Measurements from ENCODE around the gene ALOX12.

The ALOX12 gene

DNA sequence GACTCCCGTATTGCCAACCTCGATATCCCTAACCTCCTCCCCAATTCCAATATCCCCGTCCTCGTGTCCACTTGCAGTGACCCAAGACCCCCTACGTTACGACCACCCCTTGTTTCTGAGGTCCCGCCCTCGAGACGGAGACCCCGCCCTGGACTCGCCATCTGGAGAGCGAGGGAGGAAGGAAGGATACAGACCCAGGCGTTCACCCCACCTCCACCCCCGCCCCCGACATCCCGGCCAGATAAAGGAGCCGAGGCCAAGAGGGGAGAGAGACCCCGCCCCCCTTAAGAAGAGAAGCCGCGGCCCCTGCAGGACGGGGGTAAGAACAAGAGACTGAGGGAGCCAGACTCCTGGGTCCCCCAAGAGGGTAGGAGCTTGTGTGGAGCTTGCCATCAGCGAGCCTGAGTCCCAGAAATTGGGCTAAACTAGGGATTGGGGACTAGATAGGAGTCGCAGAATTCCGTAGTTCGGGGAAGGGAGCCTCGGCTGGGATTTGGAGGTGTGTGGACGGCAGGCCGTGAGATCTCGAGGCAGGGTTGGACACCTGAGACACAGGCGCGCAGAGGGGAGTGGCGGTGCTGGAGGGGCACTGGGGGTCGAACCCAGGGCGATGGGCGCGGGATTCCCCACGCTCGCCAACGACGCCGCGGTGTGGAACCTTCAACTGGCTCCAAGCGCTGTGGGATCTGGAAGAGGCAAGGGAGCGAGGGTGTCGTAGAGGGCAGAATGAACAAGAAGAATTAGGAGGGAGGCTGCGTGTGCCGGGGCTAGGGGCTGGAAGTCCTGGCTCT is 27.1 kb downstream of the ALOX12 start, which contains the start of gene BCL6B:
TSS of gene BCL6B (plus strand) at position 270 of the 791 bp plus-strand sequence. CDS start 622 bp downstream, outside the sequence.
- no peak for DNase-seq (ENCODE audit: low read depth)
- peak within 1 kb of the TSS; percentile 32 for H3K4me3 ChIP-seq (ENCODE audit: low read depth, low read length)
- TF ChIP-seq, protein P1, sequence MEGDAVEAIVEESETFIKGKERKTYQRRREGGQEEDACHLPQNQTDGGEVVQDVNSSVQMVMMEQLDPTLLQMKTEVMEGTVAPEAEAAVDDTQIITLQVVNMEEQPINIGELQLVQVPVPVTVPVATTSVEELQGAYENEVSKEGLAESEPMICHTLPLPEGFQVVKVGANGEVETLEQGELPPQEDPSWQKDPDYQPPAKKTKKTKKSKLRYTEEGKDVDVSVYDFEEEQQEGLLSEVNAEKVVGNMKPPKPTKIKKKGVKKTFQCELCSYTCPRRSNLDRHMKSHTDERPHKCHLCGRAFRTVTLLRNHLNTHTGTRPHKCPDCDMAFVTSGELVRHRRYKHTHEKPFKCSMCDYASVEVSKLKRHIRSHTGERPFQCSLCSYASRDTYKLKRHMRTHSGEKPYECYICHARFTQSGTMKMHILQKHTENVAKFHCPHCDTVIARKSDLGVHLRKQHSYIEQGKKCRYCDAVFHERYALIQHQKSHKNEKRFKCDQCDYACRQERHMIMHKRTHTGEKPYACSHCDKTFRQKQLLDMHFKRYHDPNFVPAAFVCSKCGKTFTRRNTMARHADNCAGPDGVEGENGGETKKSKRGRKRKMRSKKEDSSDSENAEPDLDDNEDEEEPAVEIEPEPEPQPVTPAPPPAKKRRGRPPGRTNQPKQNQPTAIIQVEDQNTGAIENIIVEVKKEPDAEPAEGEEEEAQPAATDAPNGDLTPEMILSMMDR (IDR thresholded peaks at IDR 0.05; ENCODE audit: control insufficient read depth, extremely low read depth, insufficient read depth) = no peak

DNA sequence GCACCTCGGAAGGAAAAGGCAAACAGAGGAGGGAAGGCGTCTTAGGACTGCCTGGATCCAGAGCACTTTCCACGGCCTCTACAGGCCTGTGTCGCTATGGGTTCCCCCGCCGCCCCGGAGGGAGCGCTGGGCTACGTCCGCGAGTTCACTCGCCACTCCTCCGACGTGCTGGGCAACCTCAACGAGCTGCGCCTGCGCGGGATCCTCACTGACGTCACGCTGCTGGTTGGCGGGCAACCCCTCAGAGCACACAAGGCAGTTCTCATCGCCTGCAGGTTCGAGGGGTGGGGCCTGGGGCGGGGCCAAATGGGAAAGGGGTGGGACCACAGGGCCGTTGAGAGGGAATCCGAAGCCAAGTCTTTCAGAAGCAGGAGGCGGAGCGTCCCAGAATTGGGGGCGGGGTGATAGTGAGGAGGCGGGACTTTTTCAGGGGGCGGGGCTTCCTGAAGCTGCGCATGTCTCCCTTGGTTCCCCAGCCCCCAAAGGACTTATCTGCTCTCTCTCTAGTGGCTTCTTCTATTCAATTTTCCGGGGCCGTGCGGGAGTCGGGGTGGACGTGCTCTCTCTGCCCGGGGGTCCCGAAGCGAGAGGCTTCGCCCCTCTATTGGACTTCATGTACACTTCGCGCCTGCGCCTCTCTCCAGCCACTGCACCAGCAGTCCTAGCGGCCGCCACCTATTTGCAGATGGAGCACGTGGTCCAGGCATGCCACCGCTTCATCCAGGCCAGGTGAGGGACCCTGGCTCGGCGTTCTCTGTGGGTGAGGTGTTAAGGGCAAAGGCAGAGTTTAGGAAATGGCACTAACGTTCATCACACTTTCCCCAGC is 27.9 kb downstream of the ALOX12 start:
- no peak overlapping the region for H3K4me3 ChIP-seq (ENCODE audit: low read depth, low read length)
- TF ChIP-seq, protein P1 (IDR thresholded peaks at IDR 0.05; ENCODE audit: control insufficient read depth, extremely low read depth, insufficient read depth) = no peak
- no peak for DNase-seq (ENCODE audit: low read depth)

DNA sequence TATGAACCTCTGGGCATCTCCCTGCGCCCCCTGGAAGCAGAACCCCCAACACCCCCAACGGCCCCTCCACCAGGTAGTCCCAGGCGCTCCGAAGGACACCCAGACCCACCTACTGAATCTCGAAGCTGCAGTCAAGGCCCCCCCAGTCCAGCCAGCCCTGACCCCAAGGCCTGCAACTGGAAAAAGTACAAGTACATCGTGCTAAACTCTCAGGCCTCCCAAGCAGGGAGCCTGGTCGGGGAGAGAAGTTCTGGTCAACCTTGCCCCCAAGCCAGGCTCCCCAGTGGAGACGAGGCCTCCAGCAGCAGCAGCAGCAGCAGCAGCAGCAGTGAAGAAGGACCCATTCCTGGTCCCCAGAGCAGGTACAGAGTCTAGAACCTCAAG is 28.5 kb downstream of the ALOX12 start:
- H3K4me3 ChIP-seq (ENCODE audit: low read depth, low read length) = no peak overlapping the region

DNA sequence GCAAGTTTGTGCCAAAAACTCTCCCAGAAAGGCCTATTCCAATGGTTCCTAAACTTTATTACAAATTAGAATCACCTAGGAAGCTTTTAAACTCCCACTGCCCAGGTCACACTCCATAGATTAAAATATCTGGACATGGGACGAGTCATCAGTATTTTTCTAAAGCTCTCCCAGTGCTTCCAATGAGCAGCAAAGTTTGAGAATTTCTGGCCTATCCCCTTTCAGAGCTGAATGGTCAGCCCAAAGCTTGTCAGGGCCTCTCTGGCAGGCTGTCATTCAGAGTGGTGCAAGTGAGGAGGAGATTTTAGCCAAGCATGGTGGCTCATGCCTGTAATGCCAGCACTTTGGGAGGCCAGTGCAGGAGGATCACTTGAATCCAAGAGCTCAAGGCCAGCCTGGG is 29.4 kb downstream of the ALOX12 start:
- no peak for DNase-seq (ENCODE audit: low read depth)
- TF ChIP-seq, protein P1 (IDR thresholded peaks at IDR 0.05; ENCODE audit: control insufficient read depth, extremely low read depth, insufficient read depth) = no peak
- no peak overlapping the region for H3K4me3 ChIP-seq (ENCODE audit: low read depth, low read length)

More for the DNA sequence above, 28.5 kb downstream of the ALOX12 start:
- no peak for DNase-seq (ENCODE audit: low read depth)
- TF ChIP-seq, protein P1 (IDR thresholded peaks at IDR 0.05; ENCODE audit: control insufficient read depth, extremely low read depth, insufficient read depth) = no peak

DNA sequence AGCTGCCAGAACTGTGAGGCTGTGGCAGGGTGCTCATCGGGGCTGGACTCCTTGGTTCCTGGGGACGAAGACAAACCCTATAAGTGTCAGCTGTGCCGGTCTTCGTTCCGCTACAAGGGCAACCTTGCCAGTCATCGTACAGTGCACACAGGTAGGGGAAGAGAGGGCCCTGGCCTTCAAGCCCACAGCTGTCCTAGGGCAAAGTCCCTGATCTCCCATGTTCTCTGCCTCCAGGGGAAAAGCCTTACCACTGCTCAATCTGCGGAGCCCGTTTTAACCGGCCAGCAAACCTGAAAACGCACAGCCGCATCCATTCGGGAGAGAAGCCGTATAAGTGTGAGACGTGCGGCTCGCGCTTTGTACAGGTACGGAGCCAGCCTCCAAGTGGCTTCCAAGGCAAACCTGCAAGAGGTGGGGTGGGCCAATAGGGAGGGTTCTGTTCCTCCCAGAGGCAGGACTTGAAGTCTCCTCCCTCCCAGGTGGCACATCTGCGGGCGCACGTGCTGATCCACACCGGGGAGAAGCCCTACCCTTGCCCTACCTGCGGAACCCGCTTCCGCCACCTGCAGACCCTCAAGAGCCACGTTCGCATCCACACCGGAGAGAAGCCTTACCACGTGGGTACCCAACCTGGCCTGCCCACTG is 30.7 kb downstream of the ALOX12 start:
- DNase-seq (ENCODE audit: low read depth) = no peak
- no peak overlapping the region for H3K4me3 ChIP-seq (ENCODE audit: low read depth, low read length)
- TF ChIP-seq, protein P1 (IDR thresholded peaks at IDR 0.05; ENCODE audit: control insufficient read depth, extremely low read depth, insufficient read depth) = no peak

DNA sequence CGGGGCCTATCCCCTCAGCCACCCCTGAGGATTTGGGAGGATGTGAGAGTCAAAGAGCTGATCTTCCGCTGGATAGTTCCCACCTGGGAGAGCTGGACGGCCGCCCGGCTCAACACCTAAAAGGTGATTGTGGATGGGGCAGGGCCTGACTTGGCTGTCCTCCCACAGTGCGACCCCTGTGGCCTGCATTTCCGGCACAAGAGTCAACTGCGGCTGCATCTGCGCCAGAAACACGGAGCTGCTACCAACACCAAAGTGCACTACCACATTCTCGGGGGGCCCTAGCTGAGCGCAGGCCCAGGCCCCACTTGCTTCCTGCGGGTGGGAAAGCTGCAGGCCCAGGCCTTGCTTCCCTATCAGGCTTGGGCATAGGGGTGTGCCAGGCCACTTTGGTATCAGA is 31.5 kb downstream of the ALOX12 start:
- no peak for DNase-seq (ENCODE audit: low read depth)
- TF ChIP-seq, protein P1 (IDR thresholded peaks at IDR 0.05; ENCODE audit: control insufficient read depth, extremely low read depth, insufficient read depth) = no peak
- H3K4me3 ChIP-seq (ENCODE audit: low read depth, low read length) = no peak overlapping the region

Data from LNCaP clone FGC (cell line).